ENCODE results near the gene ACACB.

Gene ACACB

DNA sequence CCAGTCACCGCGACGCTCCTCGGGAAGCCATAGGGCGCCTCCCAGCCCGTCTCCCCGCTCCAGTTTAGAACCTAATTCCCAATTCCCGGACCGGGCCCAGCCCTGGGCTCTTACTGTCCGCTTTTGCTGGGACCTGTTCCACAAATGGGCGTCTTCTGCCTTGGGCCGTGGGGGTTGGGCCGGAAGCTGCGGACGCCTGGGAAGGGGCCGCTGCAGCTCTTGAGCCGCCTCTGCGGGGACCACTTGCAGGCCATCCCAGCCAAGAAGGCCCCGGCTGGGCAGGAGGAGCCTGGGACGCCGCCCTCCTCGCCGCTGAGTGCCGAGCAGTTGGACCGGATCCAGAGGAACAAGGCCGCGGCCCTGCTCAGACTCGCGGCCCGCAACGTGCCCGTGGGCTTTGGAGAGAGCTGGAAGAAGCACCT lies 18.2 kb upstream of the ACACB start:
- TF ChIP-seq CTCF (conservative IDR thresholded peaks at IDR 0.05) (no peak), ZFX (IDR thresholded peaks at IDR 0.05) (peak; percentile 70; the same call in 1 of the 2 replicates)
- H3K27ac ChIP-seq: peak overlapping the region; percentile 73

GRCh38 chr12:109098651-109099050 lies 17.7 kb upstream of the ACACB start:
- H3K27ac ChIP-seq: peak overlapping the region; percentile 73
- TF ChIP-seq ZFX (IDR thresholded peaks at IDR 0.05): no peak
- no peak for TF ChIP-seq CTCF (conservative IDR thresholded peaks at IDR 0.05)

- no peak for TF ChIP-seq ZFX (IDR thresholded peaks at IDR 0.05)
- no peak for TF ChIP-seq CTCF (conservative IDR thresholded peaks at IDR 0.05)
- H3K27ac ChIP-seq: no peak overlapping the region
These were observed 16.9 kb upstream of the ACACB start for GRCh38 chr12:109099431-109100020.

DNA sequence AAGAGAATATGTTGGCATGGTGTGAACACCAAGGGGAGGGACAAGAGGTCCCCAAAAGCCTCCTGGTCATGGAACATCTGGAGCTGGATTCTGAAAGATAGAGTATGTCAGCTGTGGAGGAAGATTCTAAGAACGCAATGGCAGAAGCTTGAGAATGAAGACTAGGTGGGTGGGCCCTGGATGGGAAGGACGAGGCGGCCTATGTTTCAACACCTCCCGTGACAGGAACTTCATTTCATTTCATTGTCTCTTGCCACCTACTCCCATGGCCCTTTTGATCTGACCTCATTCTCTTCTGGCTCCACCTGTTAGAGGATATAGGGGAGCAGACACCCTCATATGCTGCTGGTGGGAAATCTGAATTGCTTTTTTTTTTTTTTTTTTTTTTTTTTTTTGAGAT lies 15.6 kb upstream of the ACACB start:
- no peak for TF ChIP-seq CTCF (conservative IDR thresholded peaks at IDR 0.05)
- no peak for TF ChIP-seq ZFX (IDR thresholded peaks at IDR 0.05)
- no peak overlapping the region for H3K27ac ChIP-seq

- TF ChIP-seq ZFX (IDR thresholded peaks at IDR 0.05) (no peak), CTCF (conservative IDR thresholded peaks at IDR 0.05) (no peak)
These were observed 13.9 kb upstream of the ACACB start for GRCh38 chr12:109102491-109102890.

GRCh38 chr12:109105176-109105575 lies 11.2 kb upstream of the ACACB start:
- no peak for TF ChIP-seq CTCF (conservative IDR thresholded peaks at IDR 0.05)
- TF ChIP-seq ZFX (IDR thresholded peaks at IDR 0.05): no peak
- no peak overlapping the region for H3K27ac ChIP-seq

More at GRCh38 chr12:109102491-109102890, 13.9 kb upstream of the ACACB start:
- no peak overlapping the region for H3K27ac ChIP-seq

DNA sequence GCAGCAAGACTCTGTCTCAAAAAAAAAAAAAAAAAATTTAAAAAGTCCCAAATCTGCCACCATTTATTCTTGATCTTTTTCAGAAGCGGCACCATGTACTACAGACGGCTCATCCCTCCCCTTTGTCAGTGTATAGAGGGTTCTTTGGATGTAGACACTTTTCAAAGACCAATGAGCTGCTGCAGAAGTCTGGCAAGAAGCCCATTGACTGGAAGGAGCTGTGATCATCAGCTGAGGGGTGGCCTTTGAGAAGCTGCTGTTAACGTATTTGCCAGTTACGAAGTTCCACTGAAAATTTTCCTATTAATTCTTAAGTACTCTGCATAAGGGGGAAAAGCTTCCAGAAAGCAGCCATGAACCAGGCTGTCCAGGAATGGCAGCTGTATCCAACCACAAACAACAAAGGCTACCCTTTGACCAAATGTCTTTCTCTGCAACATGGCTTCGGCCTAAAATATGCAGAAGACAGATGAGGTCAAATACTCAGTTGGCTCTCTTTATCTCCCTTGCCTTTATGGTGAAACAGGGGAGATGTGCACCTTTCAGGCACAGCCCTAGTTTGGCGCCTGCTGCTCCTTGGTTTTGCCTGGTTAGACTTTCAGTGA lies 6.5 kb upstream of the ACACB start:
- H3K27ac ChIP-seq: no peak overlapping the region
- TF ChIP-seq CTCF (conservative IDR thresholded peaks at IDR 0.05): no peak
- TF ChIP-seq ZFX (IDR thresholded peaks at IDR 0.05): no peak
